Colonic mucosa (tissue), 4 donors: ENCODE data around the gene AK8. TPM values are rescaled to one million over a fixed set of nuclear protein-coding genes. Genes with fewer than 3 reads are reported as not detected.

Experiments
- DNase-seq: peaks from one replicate; pipeline ENCODE4 v3.0.0-alpha.2; 2020
- H3K27ac ChIP-seq: fragments of 200-600 bp; one replicate; pipeline ENCODE4 v1.8.0; 2021
- H3K27me3 ChIP-seq: fragments of 200-600 bp; one replicate; pipeline ENCODE4 v1.8.0; 2021
- H3K36me3 ChIP-seq: fragments of 200-600 bp; one replicate; pipeline ENCODE4 v1.8.0; 2021
- H3K4me1 ChIP-seq: fragments of 200-600 bp; one replicate; pipeline ENCODE4 v1.8.0; 2021; ENCODE audit warnings: mild to moderate bottlenecking
- H3K4me3 ChIP-seq: fragments of 200-600 bp; one replicate; pipeline ENCODE4 v1.8.0; 2021
- H3K9ac ChIP-seq, 2 donors: one replicate each; pipeline ENCODE4 v1.7.0; 2013; ENCODE audit warnings: control low read depth in 2 of 2, low read depth in 2 of 2, low read length in 2 of 2
- H3K9me3 ChIP-seq: fragments of 200-600 bp; one replicate; pipeline ENCODE4 v1.8.0; 2021
- intact Hi-C: fragments of 100-400 bp; cut with DNase I; formaldehyde crosslinking; loops from one replicate; pipeline ENCODE4 v1.14.1; 2022
- total RNA-seq, 2 donors: library from RNA; stranded (reverse); fragmentation: NEBNext Ultra II Directional in 1 of 2; extraction: Animal tissue kit (Norgen Biotek cat#: 25700) in 1 of 2; gene quantifications; one replicate each; pipeline ENCODE4 v1.2.1, GENCODE V29; 2021
- TF ChIP-seq, protein P1 (sequence below): fragments of 200-600 bp; IDR thresholded peaks from one replicate; pipeline ENCODE4 v1.8.0; 2022; ENCODE audit warnings: antibody characterized with exemption, mild to moderate bottlenecking
- donor health status: healthy.
- donor health status: DM: no; HTN: no; CAD: no.
- donor health status: DM: no; HTN: no; CAD: no.

The AK8 gene
- total RNA-seq, 2 donors from 2014 or later = 0.16 to 0.59 TPM

DNA sequence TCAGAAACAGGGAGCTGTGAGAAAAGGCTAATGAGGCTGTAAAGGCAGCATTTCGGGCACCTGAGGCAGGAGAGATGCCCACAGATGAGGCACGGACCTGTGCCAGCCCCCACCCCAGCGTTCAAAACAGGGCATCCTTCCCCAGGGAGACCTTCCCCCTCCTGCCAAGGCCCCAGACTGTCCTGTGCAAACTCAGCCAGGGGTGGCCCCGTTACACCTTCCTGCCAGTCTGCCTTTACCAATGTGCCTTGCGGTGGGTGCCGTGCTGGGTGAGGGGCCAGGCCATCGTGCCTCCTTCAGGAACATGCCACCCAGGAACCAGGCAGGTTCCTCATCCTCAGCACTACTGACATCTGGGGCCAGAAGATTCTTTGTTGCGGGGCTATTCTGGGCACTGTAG, 53.9 kb downstream of the AK8 start:
- DNase-seq = no peak
- H3K27ac ChIP-seq = no peak overlapping the region
- TF ChIP-seq, protein P1, sequence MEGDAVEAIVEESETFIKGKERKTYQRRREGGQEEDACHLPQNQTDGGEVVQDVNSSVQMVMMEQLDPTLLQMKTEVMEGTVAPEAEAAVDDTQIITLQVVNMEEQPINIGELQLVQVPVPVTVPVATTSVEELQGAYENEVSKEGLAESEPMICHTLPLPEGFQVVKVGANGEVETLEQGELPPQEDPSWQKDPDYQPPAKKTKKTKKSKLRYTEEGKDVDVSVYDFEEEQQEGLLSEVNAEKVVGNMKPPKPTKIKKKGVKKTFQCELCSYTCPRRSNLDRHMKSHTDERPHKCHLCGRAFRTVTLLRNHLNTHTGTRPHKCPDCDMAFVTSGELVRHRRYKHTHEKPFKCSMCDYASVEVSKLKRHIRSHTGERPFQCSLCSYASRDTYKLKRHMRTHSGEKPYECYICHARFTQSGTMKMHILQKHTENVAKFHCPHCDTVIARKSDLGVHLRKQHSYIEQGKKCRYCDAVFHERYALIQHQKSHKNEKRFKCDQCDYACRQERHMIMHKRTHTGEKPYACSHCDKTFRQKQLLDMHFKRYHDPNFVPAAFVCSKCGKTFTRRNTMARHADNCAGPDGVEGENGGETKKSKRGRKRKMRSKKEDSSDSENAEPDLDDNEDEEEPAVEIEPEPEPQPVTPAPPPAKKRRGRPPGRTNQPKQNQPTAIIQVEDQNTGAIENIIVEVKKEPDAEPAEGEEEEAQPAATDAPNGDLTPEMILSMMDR = no peak
- H3K9ac ChIP-seq = no peak overlapping the region
- H3K36me3 ChIP-seq = no peaks in the 10 kb centered on the region
- no peak overlapping the region for H3K4me3 ChIP-seq
- intact Hi-C loops = no loop called here
- H3K4me1 ChIP-seq = no peaks in the 10 kb centered on the region
- no peaks in the 10 kb centered on the region for H3K9me3 ChIP-seq
- H3K27me3 ChIP-seq = no peaks in the 10 kb centered on the region

DNA sequence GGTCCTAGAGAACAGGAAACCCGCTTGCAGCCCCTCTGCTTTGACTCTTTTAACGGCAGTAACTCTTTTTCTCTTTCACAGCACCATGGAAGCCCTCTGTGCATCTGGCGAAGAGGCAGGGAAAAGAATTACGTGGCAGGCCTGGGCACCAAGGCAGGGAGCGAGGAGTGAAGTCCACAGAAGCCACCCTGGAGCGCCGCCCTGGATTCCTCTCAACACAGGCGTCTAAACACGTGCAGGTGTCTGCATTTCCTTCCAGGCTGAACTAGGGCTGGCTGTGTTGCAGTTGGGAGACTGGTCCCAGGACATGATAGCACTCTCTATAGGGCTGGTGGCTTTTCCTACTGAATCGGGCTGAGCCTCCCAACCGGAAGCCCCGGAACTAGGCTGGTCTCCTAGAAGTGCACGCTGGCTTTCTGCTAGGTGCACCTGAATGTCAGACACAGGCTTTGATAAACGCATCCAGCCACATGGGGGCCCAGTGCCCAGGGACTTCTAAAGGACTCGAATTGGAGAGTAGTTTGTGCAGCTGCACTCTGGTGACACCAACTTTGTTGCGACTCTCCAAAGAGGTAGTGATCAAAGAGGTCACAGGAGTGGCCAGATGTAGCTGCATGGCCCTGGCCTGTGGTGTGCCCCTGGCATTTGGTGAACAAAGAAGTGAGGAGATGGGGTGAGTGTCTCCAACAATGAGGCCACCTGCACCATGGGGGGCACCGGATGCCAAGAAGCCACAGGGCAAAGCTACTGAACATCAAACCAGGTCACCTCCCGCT, 54.5 kb downstream of the AK8 start:
- no peak overlapping the region for H3K4me3 ChIP-seq
- H3K4me1 ChIP-seq = no peaks in the 10 kb centered on the region
- DNase-seq = no peak
- H3K27ac ChIP-seq = no peak overlapping the region
- no peak overlapping the region for H3K9ac ChIP-seq
- H3K27me3 ChIP-seq = no peaks in the 10 kb centered on the region
- no peaks in the 10 kb centered on the region for H3K36me3 ChIP-seq
- no peaks in the 10 kb centered on the region for H3K9me3 ChIP-seq
- intact Hi-C loops = no loop called here
- TF ChIP-seq, protein P1 = no peak

DNA sequence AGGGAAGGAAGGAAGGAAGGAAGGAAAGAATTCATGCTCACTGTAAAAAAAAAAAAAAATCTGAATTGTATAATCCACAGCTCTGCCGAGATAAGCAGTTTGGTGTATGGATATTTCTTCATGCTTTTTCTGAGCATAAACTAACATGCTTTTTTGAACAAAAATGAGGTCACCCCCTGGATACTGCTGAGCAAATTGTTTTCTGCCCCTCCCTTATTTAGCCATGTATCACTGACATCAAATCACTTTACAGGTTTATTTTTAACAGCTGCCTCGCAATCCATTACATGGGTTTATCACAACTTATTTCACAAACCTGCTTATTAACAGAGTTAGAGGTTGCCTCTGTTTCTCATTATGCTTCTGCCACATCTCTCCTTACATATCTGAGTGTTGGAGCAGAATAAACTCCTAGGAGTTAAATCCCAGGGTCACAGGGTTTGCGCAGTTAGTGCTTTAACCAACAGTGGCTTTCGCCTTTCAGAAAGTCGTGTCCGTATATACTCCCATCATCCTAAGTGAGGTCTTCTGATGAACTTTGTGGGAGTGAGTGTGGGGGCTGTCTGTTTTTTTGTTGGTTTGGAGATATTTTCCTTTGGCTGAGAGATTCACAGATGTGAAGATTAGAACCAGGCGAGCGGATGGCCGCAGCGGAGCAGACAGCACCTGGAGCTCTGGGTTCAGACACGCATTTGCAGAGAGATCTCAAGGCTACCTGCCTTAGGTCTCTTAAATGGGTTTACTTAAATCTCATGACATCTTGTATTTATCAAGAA, 57.7 kb downstream of the AK8 start:
- no peak for DNase-seq
- TF ChIP-seq, protein P1 = no peak
- intact Hi-C loops = no loop called here
- H3K9me3 ChIP-seq = no peaks in the 10 kb centered on the region
- H3K4me1 ChIP-seq = no peaks in the 10 kb centered on the region
- no peak overlapping the region for H3K4me3 ChIP-seq
- H3K27ac ChIP-seq = no peak overlapping the region
- no peaks in the 10 kb centered on the region for H3K27me3 ChIP-seq
- no peak overlapping the region for H3K9ac ChIP-seq
- no peaks in the 10 kb centered on the region for H3K36me3 ChIP-seq

DNA sequence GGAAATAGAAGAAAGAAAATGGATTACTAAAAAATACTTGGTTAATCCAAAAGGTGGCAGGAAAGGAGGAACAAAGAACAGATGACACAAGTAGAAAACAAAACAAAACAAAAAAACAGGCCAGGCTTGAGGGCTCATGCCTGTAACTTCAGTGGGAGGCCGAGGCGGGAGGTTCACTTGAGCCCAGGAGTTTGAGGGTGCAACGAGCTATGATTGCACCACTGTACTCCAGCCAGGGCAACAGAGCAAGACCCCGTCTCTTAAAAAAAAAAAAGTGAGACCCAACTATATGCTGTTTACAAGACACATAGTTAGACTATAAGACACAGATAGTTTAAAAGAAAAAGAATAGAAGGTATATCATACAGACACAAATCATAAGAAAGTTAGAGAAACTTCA, 59.5 kb downstream of the AK8 start:
- intact Hi-C loops = no loop called here
- no peaks in the 10 kb centered on the region for H3K27me3 ChIP-seq
- H3K9me3 ChIP-seq = no peaks in the 10 kb centered on the region
- no peak overlapping the region for H3K4me3 ChIP-seq
- no peaks in the 10 kb centered on the region for H3K36me3 ChIP-seq
- H3K4me1 ChIP-seq = no peaks in the 10 kb centered on the region
- DNase-seq = no peak
- no peak overlapping the region for H3K9ac ChIP-seq
- TF ChIP-seq, protein P1 = no peak
- H3K27ac ChIP-seq = no peak overlapping the region

DNA sequence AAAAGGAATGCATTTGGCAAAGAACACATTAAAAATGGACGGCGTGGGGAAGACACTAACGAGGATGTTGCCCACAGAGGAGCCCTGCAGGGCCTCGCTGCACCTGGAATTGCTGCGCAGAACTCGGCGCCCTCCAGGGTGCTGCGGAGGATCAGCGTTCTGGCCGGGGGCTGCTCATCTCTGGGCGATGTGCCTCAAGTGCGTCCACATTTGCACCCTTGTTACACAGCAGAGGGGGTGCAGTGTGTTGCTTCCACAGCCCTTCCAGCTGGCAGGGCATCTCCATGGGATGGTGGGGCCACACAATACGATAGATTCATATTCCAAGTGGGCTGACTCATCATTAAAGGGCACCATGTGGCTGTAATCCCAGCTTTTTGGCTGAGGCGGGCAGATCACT, 63.1 kb downstream of the AK8 start:
- H3K9me3 ChIP-seq = no peaks in the 10 kb centered on the region
- H3K36me3 ChIP-seq = no peaks in the 10 kb centered on the region
- no peak for DNase-seq
- intact Hi-C loops = loop anchor here (5.0 kb wide), 1 partner anchor 87 kb away; no protein-coding TSS in a partner anchor
- H3K27ac ChIP-seq = no peak overlapping the region
- H3K9ac ChIP-seq = no peak overlapping the region
- H3K27me3 ChIP-seq = no peaks in the 10 kb centered on the region
- no peak overlapping the region for H3K4me3 ChIP-seq
- TF ChIP-seq, protein P1 = no peak
- H3K4me1 ChIP-seq = no peaks in the 10 kb centered on the region
